ENCODE results near the gene SEMA4D. TPM values are rescaled to one million over a fixed set of nuclear protein-coding genes. Genes with fewer than 3 reads are reported as not detected.

Gene SEMA4D
- total RNA-seq, 1 donor = 0.72 TPM

- Histone ChIP-seq H4K20me1 (ENCODE audit: insufficient read depth, low read length) (no peaks in the 10 kb centered on the region), H3K4me2 (ENCODE audit: insufficient read depth, low read length) (no peak overlapping the region), H2AFZ (ENCODE audit: low read length) (no peak overlapping the region), H3K36me3 (ENCODE audit: insufficient read depth, low read length) (no peaks in the 10 kb centered on the region), H3K27ac (ENCODE audit: low read depth, low read length) (no peak overlapping the region), H3K9me3 (ENCODE audit: low read depth, low read length) (no peaks in the 10 kb centered on the region), H3K4me1 (ENCODE audit: insufficient read depth, low read length) (peaks cover 8% of the 10 kb centered on the region), H3K27me3 (ENCODE audit: insufficient read depth, low read length) (peaks cover 2% of the 10 kb centered on the region), H3K4me3 (ENCODE audit: insufficient read depth, low read length) (no peak overlapping the region), H3K79me2 (ENCODE audit: insufficient read depth, low read length) (no peaks in the 10 kb centered on the region)
- TF ChIP-seq CTCF (IDR thresholded peaks at IDR 0.05; ENCODE audit: extremely low read depth, low read depth, low read length) = no peak
- no peak for DNase-seq (ENCODE audit: insufficient read length, low spot score, missing footprints)
These were observed 34.9 kb downstream of the SEMA4D start for GRCh38 chr9:89462817-89463683.

GRCh38 chr9:89462199-89462598, 35.7 kb downstream of the SEMA4D start:
- H3K4me2 ChIP-seq (ENCODE audit: insufficient read depth, low read length) = no peak overlapping the region
- H3K36me3 ChIP-seq (ENCODE audit: insufficient read depth, low read length) = no peaks in the 10 kb centered on the region
- H2AFZ ChIP-seq (ENCODE audit: low read length) = no peak overlapping the region
- no peak for DNase-seq (ENCODE audit: insufficient read length, low spot score, missing footprints)
- H3K4me3 ChIP-seq (ENCODE audit: insufficient read depth, low read length) = no peak overlapping the region
- H3K27ac ChIP-seq (ENCODE audit: low read depth, low read length) = no peak overlapping the region
- no peaks in the 10 kb centered on the region for H4K20me1 ChIP-seq (ENCODE audit: insufficient read depth, low read length)
- no peaks in the 10 kb centered on the region for H3K9me3 ChIP-seq (ENCODE audit: low read depth, low read length)
- peaks cover 2% of the 10 kb centered on the region for H3K27me3 ChIP-seq (ENCODE audit: insufficient read depth, low read length)
- peaks cover 8% of the 10 kb centered on the region for H3K4me1 ChIP-seq (ENCODE audit: insufficient read depth, low read length)
- no peak for TF ChIP-seq CTCF (IDR thresholded peaks at IDR 0.05; ENCODE audit: extremely low read depth, low read depth, low read length)
- no peaks in the 10 kb centered on the region for H3K79me2 ChIP-seq (ENCODE audit: insufficient read depth, low read length)

- Histone ChIP-seq H3K27ac (ENCODE audit: low read depth, low read length) (peak overlapping the region; percentile 20), H3K36me3 (ENCODE audit: insufficient read depth, low read length) (no peaks in the 10 kb centered on the region), H2AFZ (ENCODE audit: low read length) (peak overlapping the region; percentile 4), H3K27me3 (ENCODE audit: insufficient read depth, low read length) (peaks cover 2% of the 10 kb centered on the region), H3K9me3 (ENCODE audit: low read depth, low read length) (no peaks in the 10 kb centered on the region), H3K4me1 (ENCODE audit: insufficient read depth, low read length) (peaks cover 8% of the 10 kb centered on the region), H3K4me2 (ENCODE audit: insufficient read depth, low read length) (peak overlapping the region; percentile 33), H4K20me1 (ENCODE audit: insufficient read depth, low read length) (no peaks in the 10 kb centered on the region), H3K4me3 (ENCODE audit: insufficient read depth, low read length) (no peak overlapping the region), H3K79me2 (ENCODE audit: insufficient read depth, low read length) (no peaks in the 10 kb centered on the region)
- no peak for TF ChIP-seq CTCF (IDR thresholded peaks at IDR 0.05; ENCODE audit: extremely low read depth, low read depth, low read length)
- peak; percentile 98 for DNase-seq (ENCODE audit: insufficient read length, low spot score, missing footprints)
These were observed 36.6 kb downstream of the SEMA4D start for GRCh38 chr9:89461265-89461664.

GRCh38 chr9:89460551-89460950, 37.4 kb downstream of the SEMA4D start:
- no peak overlapping the region for H3K27ac ChIP-seq (ENCODE audit: low read depth, low read length)
- H3K36me3 ChIP-seq (ENCODE audit: insufficient read depth, low read length) = no peaks in the 10 kb centered on the region
- H4K20me1 ChIP-seq (ENCODE audit: insufficient read depth, low read length) = no peaks in the 10 kb centered on the region
- no peak overlapping the region for H3K4me2 ChIP-seq (ENCODE audit: insufficient read depth, low read length)
- no peaks in the 10 kb centered on the region for H3K9me3 ChIP-seq (ENCODE audit: low read depth, low read length)
- H3K27me3 ChIP-seq (ENCODE audit: insufficient read depth, low read length) = peaks cover 2% of the 10 kb centered on the region
- H3K4me1 ChIP-seq (ENCODE audit: insufficient read depth, low read length) = peaks cover 8% of the 10 kb centered on the region
- no peak for TF ChIP-seq CTCF (IDR thresholded peaks at IDR 0.05; ENCODE audit: extremely low read depth, low read depth, low read length)
- no peak overlapping the region for H2AFZ ChIP-seq (ENCODE audit: low read length)
- DNase-seq (ENCODE audit: insufficient read length, low spot score, missing footprints) = peak; percentile 51
- no peak overlapping the region for H3K4me3 ChIP-seq (ENCODE audit: insufficient read depth, low read length)
- H3K79me2 ChIP-seq (ENCODE audit: insufficient read depth, low read length) = no peaks in the 10 kb centered on the region

Data from osteoblast (primary cell).